OCI-LY3 (cell line): ENCODE data around the gene GUCA2A.

ENCODE experiments used
- H2AFZ ChIP-seq: fragments of 200-600, 300-600 bp; shearing (Covaris generic); 2 replicates; pipeline ENCODE4 v1.6.0; 2014; ENCODE audit warnings: antibody characterized with exemption, low read depth, low read length
- H3K27ac ChIP-seq: fragments of 200-600, 300-600 bp; sonication (generic); 2 replicates; pipeline ENCODE4 v1.5.1; 2014; ENCODE audit warnings: mild to moderate bottlenecking, low read length, moderate library complexity, mixed read lengths
- H3K27me3 ChIP-seq: fragments of 200-600, 300-600 bp; sonication (generic); 2 replicates; pipeline ENCODE4 v1.6.1; 2014; ENCODE audit warnings: low read depth, low read length, mixed read lengths
- H3K36me3 ChIP-seq: fragments of 200-600, 300-600 bp; sonication (generic); replicated peaks from 2 replicates; pipeline ENCODE3; 2014; ENCODE audit warnings: low read depth, low read length, mixed read lengths
- H3K4me1 ChIP-seq: fragments of 300-600, 200-600 bp; sonication (generic); 2 replicates; pipeline ENCODE4 v1.6.1; 2014; ENCODE audit warnings: low read length, mixed read lengths
- H3K4me2 ChIP-seq: fragments of 200-600, 300-600 bp; sonication (generic); 2 replicates; pipeline ENCODE4 v1.6.1; 2014; ENCODE audit warnings: low read length, mixed read lengths
- H3K4me3 ChIP-seq: fragments of 300-600, 200-600 bp; sonication (generic); 2 replicates; pipeline ENCODE4 v1.5.1; 2014; ENCODE audit warnings: antibody characterized with exemption, mild to moderate bottlenecking, low read length, moderate library complexity
- H3K79me2 ChIP-seq: fragments of 300-600, 200-600 bp; shearing (Covaris generic); 2 replicates; pipeline ENCODE4 v1.6.1; 2014; ENCODE audit warnings: mild to moderate bottlenecking, low read length, mixed read lengths
- H3K9ac ChIP-seq: fragments of 300-600, 200-600 bp; shearing (Covaris generic); 2 replicates; pipeline ENCODE4 v1.6.0; 2014; ENCODE audit warnings: mild to moderate bottlenecking, low read length, moderate library complexity
- H3K9me3 ChIP-seq: fragments of 200-600, 300-600 bp; shearing (Covaris generic); 2 replicates; pipeline ENCODE4 v1.6.1; 2014; ENCODE audit warnings: low read length, mixed read lengths; ENCODE audit not compliant: insufficient read depth
- H4K20me1 ChIP-seq: fragments of 200-600, 300-600 bp; sonication (generic); 2 replicates; pipeline ENCODE4 v1.6.1; 2016; ENCODE audit warnings: low read length, mixed read lengths; ENCODE audit not compliant: insufficient read depth
- EZH2phosphoT487 ChIP-seq: fragments of 200-600 bp; shearing (Covaris generic); IDR thresholded peaks from 2 replicates; pipeline ENCODE4 v1.6.1; 2018; ENCODE audit warnings: antibody characterized with exemption, mixed run types, low read depth
- TF ChIP-seq, protein P1 (sequence below): fragments of 200-600, 300-600 bp; sonication (generic); IDR thresholded peaks from 2 replicates; pipeline ENCODE4 v1.5.1; 2014; ENCODE audit warnings: antibody characterized with exemption, low read length, low read depth

The GUCA2A gene

DNA sequence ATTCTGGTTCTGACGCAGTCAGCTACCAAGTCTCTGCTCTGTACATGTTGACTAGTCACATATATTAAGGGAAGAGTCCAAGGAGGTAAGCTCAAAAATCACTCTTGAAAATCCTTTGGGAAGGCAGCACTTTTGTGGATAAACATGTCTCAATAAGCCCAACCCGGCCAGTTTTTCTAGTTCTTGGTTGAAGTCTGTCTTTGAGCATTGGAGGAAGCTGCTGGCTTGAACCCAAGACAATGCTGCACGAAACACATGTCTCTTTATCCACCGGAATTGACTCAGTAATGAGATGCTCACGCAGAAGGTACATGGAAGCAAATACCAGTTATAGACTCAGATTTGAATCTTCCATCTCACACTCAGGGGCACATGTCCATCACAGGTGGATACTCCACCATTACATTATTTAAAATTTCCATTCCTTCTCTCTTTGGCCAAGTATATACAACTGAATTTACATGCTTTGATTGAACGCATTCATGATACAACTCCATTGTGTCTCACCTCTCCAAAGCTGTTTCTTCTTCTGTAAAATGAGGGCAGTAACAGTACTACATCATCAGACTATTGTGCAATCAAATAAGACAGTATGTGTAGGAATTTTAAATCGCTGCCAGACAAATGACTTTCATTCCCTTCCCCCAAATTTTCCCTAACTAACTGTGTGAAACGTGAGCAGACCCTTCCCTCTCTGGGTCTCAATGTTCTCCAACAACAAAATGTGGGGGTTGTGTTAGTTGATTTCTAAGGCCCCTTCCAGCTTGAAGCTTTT, 9.6 kb upstream of the GUCA2A start:
- no peaks in the 10 kb centered on the region for H4K20me1 ChIP-seq

DNA sequence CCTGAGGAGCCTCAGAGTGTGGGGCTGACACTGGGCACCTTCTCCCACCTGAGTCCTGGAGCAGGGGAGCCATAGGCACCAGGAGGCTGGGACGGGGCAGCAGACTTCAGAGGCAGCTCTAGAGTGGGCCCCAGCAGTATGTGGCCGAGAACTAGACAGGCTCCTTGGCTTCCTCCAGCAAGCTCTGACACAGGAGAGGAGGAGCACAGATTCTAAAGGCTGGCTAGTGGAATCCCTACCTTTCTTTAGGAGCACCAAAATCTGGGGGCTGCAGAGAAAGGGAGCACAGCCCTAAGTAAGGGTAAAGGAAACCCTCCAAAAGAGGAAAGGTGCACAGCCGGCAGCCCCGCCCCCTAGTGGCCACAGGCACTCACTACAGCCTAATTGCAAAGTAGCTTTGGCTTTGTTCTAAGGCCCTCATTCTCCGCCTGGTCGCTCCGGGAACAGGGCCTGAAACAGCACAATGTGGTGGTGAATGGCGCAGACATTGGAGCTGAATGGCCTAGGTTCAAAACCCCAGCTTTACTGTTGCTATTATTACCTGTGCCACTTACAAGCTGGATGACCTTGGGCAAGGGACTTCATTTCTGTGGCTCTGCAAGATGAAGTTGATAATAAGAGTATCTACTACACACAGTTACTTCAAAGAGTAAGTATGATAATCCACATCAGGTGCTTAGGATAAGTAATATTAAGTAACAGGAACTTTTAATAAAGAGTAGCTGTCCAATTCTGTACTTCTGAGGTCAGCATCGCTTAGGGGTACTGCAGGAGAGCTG, 8.8 kb upstream of the GUCA2A start:
- H4K20me1 ChIP-seq: no peaks in the 10 kb centered on the region
- H3K4me3 ChIP-seq: no peak overlapping the region
- H3K27ac ChIP-seq: no peak overlapping the region
- no peak overlapping the region for H2AFZ ChIP-seq
- TF ChIP-seq EZH2phosphoT487: no peak
- TF ChIP-seq, protein P1, sequence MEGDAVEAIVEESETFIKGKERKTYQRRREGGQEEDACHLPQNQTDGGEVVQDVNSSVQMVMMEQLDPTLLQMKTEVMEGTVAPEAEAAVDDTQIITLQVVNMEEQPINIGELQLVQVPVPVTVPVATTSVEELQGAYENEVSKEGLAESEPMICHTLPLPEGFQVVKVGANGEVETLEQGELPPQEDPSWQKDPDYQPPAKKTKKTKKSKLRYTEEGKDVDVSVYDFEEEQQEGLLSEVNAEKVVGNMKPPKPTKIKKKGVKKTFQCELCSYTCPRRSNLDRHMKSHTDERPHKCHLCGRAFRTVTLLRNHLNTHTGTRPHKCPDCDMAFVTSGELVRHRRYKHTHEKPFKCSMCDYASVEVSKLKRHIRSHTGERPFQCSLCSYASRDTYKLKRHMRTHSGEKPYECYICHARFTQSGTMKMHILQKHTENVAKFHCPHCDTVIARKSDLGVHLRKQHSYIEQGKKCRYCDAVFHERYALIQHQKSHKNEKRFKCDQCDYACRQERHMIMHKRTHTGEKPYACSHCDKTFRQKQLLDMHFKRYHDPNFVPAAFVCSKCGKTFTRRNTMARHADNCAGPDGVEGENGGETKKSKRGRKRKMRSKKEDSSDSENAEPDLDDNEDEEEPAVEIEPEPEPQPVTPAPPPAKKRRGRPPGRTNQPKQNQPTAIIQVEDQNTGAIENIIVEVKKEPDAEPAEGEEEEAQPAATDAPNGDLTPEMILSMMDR: peak; percentile 80
- H3K27me3 ChIP-seq: no peaks in the 10 kb centered on the region
- no peak overlapping the region for H3K4me2 ChIP-seq
- peaks cover 3% of the 10 kb centered on the region; the same call in 1 of the 2 replicates for H3K4me1 ChIP-seq
- no peaks in the 10 kb centered on the region for H3K9me3 ChIP-seq
- H3K79me2 ChIP-seq: no peaks in the 10 kb centered on the region
- no peak overlapping the region for H3K9ac ChIP-seq
- no peaks in the 10 kb centered on the region for H3K36me3 ChIP-seq

More for the DNA sequence above, 9.6 kb upstream of the GUCA2A start:
- H3K36me3 ChIP-seq: peaks cover under 1% of the 10 kb centered on the region
- TF ChIP-seq EZH2phosphoT487: no peak
- TF ChIP-seq, protein P1: no peak
- H3K79me2 ChIP-seq: no peaks in the 10 kb centered on the region
- H3K4me1 ChIP-seq: no peaks in the 10 kb centered on the region; the same call in 1 of the 2 replicates
- no peak overlapping the region for H3K4me3 ChIP-seq
- H3K9me3 ChIP-seq: no peaks in the 10 kb centered on the region
- no peak overlapping the region for H2AFZ ChIP-seq
- H3K9ac ChIP-seq: no peak overlapping the region
- no peak overlapping the region for H3K4me2 ChIP-seq
- H3K27me3 ChIP-seq: no peaks in the 10 kb centered on the region
- H3K27ac ChIP-seq: no peak overlapping the region

DNA sequence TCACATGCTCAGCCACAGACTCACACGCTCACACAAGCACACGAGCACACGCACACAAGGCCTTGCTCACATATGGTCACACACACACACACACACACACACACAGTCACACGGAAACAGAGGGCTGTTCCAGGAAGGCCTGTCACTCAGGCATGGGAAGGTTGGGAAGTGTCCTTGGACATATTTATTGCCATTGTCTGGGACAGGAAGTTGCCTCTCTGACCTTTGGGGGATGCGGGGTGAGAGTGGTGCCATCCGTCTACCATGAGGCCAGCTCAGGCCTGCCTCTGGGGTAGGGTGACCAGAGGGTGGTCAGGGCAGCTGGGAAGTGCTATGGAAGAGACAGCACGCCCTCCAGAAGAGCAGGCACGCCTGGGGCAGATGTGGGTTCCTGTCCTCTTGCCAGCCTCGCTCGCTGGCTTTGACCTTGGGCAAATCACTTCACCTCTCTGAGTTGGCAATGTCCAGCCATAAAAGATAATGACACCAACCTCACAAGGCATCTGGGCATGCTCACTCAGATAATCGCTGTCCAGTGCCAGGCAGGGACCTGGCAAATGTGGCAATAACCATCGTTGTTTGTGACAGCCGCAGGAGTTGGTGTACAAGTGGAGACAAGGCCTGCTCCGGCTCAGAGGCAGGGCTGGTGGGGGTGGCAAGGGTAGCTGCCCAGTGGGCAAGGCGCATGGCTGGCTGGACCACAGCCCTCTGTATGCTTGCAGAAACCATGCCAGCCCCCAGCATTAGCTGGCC, 8.0 kb upstream of the GUCA2A start:
- no peak for TF ChIP-seq EZH2phosphoT487
- TF ChIP-seq, protein P1: no peak
- Histone ChIP-seq H2AFZ (no peak overlapping the region), H3K4me3 (no peak overlapping the region), H3K9me3 (no peaks in the 10 kb centered on the region), H3K79me2 (no peaks in the 10 kb centered on the region), H3K36me3 (no peaks in the 10 kb centered on the region), H3K9ac (no peak overlapping the region), H3K4me1 (peaks cover 8% of the 10 kb centered on the region; the same call in 1 of the 2 replicates), H3K4me2 (no peak overlapping the region), H3K27me3 (no peaks in the 10 kb centered on the region), H4K20me1 (no peaks in the 10 kb centered on the region), H3K27ac (no peak overlapping the region)
